HG03039 (cell line): ENCODE measurements around the gene CUBN.
"Not testable (repeated sequence)": the region's sequence is repeated elsewhere in the genome, so short reads cannot be mapped to it uniquely, and the experiment has no call there.

Source experiments
- ATAC-seq: cut with Tn5 transposase; IDR thresholded peaks from one replicate; pipeline ENCODE4 v1.9.1; 2021; ENCODE audit warnings: mild to moderate bottlenecking, moderate library complexity; ENCODE audit not compliant: unreplicated experiment

CUBN gene

GRCh38 chr10:17141504-17142229, 12.1 kb upstream of the CUBN start:
- ATAC-seq, result no peak

- no peak for ATAC-seq
Observed at GRCh38 chr10:17140386-17140761, 10.8 kb upstream of the CUBN start.

GRCh38 chr10:17138460-17139042, 8.9 kb upstream of the CUBN start:
- ATAC-seq, result no peak

GRCh38 chr10:17134737-17135260, 5.2 kb upstream of the CUBN start:
- ATAC-seq, result no peak

GRCh38 chr10:17134282-17134681, 4.7 kb upstream of the CUBN start:
- ATAC-seq, result no peak

GRCh38 chr10:17128261-17128660, 1.4 kb downstream of the CUBN start:
- ATAC-seq, result no peak

- ATAC-seq, result no peak
Observed at GRCh38 chr10:17126327-17126726, 3.3 kb downstream of the CUBN start.

- no peak for ATAC-seq
Observed at GRCh38 chr10:17125206-17125893, 4.3 kb downstream of the CUBN start.

GRCh38 chr10:17123961-17124360, 5.7 kb downstream of the CUBN start:
- no peak for ATAC-seq

- no peak for ATAC-seq
Observed at GRCh38 chr10:17122726-17123661, 6.6 kb downstream of the CUBN start.

- no peak for ATAC-seq
Observed at GRCh38 chr10:17122052-17122451, 7.6 kb downstream of the CUBN start.

GRCh38 chr10:17120694-17121093, 8.9 kb downstream of the CUBN start:
- no peak for ATAC-seq

- no peak for ATAC-seq
Observed at GRCh38 chr10:17119845-17120244, 9.8 kb downstream of the CUBN start.

- ATAC-seq, result no peak
Observed at GRCh38 chr10:17116193-17116592, 13.4 kb downstream of the CUBN start.

GRCh38 chr10:17115683-17116082, 13.9 kb downstream of the CUBN start:
- ATAC-seq, result no peak

GRCh38 chr10:17114878-17115444, 14.7 kb downstream of the CUBN start:
- not testable (repeated sequence) for ATAC-seq

- ATAC-seq, result no peak
Observed at GRCh38 chr10:17113889-17114540, 15.6 kb downstream of the CUBN start.

- ATAC-seq, result no peak
Observed at GRCh38 chr10:17113346-17113745, 16.3 kb downstream of the CUBN start.

GRCh38 chr10:17112566-17112965, 17.0 kb downstream of the CUBN start:
- ATAC-seq, result no peak
